ENCODE data around the gene IL1R2. TPM values are rescaled to one million over a fixed set of nuclear protein-coding genes. Genes with fewer than 3 reads are reported as not detected.

IL1R2 gene
- total RNA-seq, 2 experiments from 2014 or later, result not detected

GRCh38 chr2:102061286-102061699 is 69.5 kb downstream of the IL1R2 start:
- Histone ChIP-seq H4K20me1 (ENCODE audit: insufficient read depth, low read length) (no peaks in the 10 kb centered on the region), H3K36me3 (ENCODE audit: insufficient read depth, low read length) (no peaks in the 10 kb centered on the region), H3K9me3 (ENCODE audit: low read length) (no peaks in the 10 kb centered on the region), H3K4me2 (ENCODE audit: low read length) (no peak overlapping the region), H3K4me1 (ENCODE audit: insufficient read depth, low read length, poor library complexity, severe bottlenecking) (no peaks in the 10 kb centered on the region), H3K27ac (ENCODE audit: low read depth, low read length, poor library complexity, severe bottlenecking) (no peak overlapping the region), H3K9me2 (ENCODE audit: insufficient read depth, low read length) (no peaks in the 10 kb centered on the region), H2AFZ (ENCODE audit: low read length) (no peak overlapping the region), H3K79me2 (ENCODE audit: insufficient read depth, low read depth, low read length) (no peaks in the 10 kb centered on the region), H3K4me3 (ENCODE audit: low read depth, low read length, poor library complexity, severe bottlenecking) (no peak overlapping the region)
- no peak for TF ChIP-seq CTCF (conservative IDR thresholded peaks at IDR 0.05; ENCODE audit: low read length)
- no peak for TF ChIP-seq EZH2phosphoT487 (IDR thresholded peaks at IDR 0.05; ENCODE audit: borderline replicate concordance, low read depth, low read length)
- ChIA-PET CTCF (ENCODE audit: unreplicated experiment) (no interaction called here), POLR2A (no interaction called here)
- intact Hi-C loops (cut with micrococcal nuclease; ENCODE audit: unreplicated experiment), result no loop called here
- BruUV-seq (replicated peaks), result no TSS peak
- no peak for DNase-seq (ENCODE audit: low spot score)

- Histone ChIP-seq H3K79me2 (ENCODE audit: insufficient read depth, low read depth, low read length) (no peaks in the 10 kb centered on the region), H3K4me2 (ENCODE audit: low read length) (no peak overlapping the region), H3K36me3 (ENCODE audit: insufficient read depth, low read length) (no peaks in the 10 kb centered on the region), H3K9me2 (ENCODE audit: insufficient read depth, low read length) (no peaks in the 10 kb centered on the region), H3K4me1 (ENCODE audit: insufficient read depth, low read length, poor library complexity, severe bottlenecking) (no peaks in the 10 kb centered on the region), H4K20me1 (ENCODE audit: insufficient read depth, low read length) (no peaks in the 10 kb centered on the region), H3K4me3 (ENCODE audit: low read depth, low read length, poor library complexity, severe bottlenecking) (no peak overlapping the region), H3K27ac (ENCODE audit: low read depth, low read length, poor library complexity, severe bottlenecking) (no peak overlapping the region), H2AFZ (ENCODE audit: low read length) (no peak overlapping the region), H3K9me3 (ENCODE audit: low read length) (no peaks in the 10 kb centered on the region)
- TF ChIP-seq EZH2phosphoT487 (IDR thresholded peaks at IDR 0.05; ENCODE audit: borderline replicate concordance, low read depth, low read length), result no peak
- no peak for TF ChIP-seq CTCF (conservative IDR thresholded peaks at IDR 0.05; ENCODE audit: low read length)
- CTCF ChIA-PET (ENCODE audit: unreplicated experiment), result no interaction called here
- BruUV-seq (replicated peaks), result no TSS peak
- DNase-seq (ENCODE audit: low spot score), result no peak
- intact Hi-C loops (cut with micrococcal nuclease; ENCODE audit: unreplicated experiment), result no loop called here
- POLR2A ChIA-PET, result no interaction called here
These were observed 70.4 kb downstream of the IL1R2 start for GRCh38 chr2:102061962-102062795.

- ChIA-PET POLR2A (no interaction called here), CTCF (ENCODE audit: unreplicated experiment) (no interaction called here)
- Histone ChIP-seq H3K4me2 (ENCODE audit: low read length) (no peak overlapping the region), H3K79me2 (ENCODE audit: insufficient read depth, low read depth, low read length) (no peaks in the 10 kb centered on the region), H4K20me1 (ENCODE audit: insufficient read depth, low read length) (no peaks in the 10 kb centered on the region), H3K9me2 (ENCODE audit: insufficient read depth, low read length) (no peaks in the 10 kb centered on the region), H3K4me3 (ENCODE audit: low read depth, low read length, poor library complexity, severe bottlenecking) (no peak overlapping the region), H3K27ac (ENCODE audit: low read depth, low read length, poor library complexity, severe bottlenecking) (no peak overlapping the region), H3K36me3 (ENCODE audit: insufficient read depth, low read length) (no peaks in the 10 kb centered on the region), H3K9me3 (ENCODE audit: low read length) (no peaks in the 10 kb centered on the region), H2AFZ (ENCODE audit: low read length) (no peak overlapping the region), H3K4me1 (ENCODE audit: insufficient read depth, low read length, poor library complexity, severe bottlenecking) (no peaks in the 10 kb centered on the region)
- no TSS peak for BruUV-seq (replicated peaks)
- intact Hi-C loops (cut with micrococcal nuclease; ENCODE audit: unreplicated experiment), result no loop called here
- TF ChIP-seq EZH2phosphoT487 (IDR thresholded peaks at IDR 0.05; ENCODE audit: borderline replicate concordance, low read depth, low read length), result no peak
- no peak for TF ChIP-seq CTCF (conservative IDR thresholded peaks at IDR 0.05; ENCODE audit: low read length)
- DNase-seq (ENCODE audit: low spot score), result no peak
These were observed 71.0 kb downstream of the IL1R2 start for GRCh38 chr2:102062802-102063201.

Measured in OCI-LY7 (cell line).